Activated CD4-positive, alpha-beta T cell treated with anti-CD3 and anti-CD28 coated beads for 36 hours (primary cell): Measurements from ENCODE around the gene PCNX2. TPM values are rescaled to one million over a fixed set of nuclear protein-coding genes. Genes with fewer than 3 reads are reported as not detected.
"Not testable (repeated sequence)": the region's sequence is repeated elsewhere in the genome, so short reads cannot be mapped to it uniquely, and the experiment has no call there.

Source experiments
- ATAC-seq: fragments of 200-7000 bp; cut with Tn5 transposase; one replicate; pipeline ENCODE4 v1.10.0; 2021; ENCODE audit warnings: mild to moderate bottlenecking, moderate library complexity
- CTCF ChIA-PET: fragments of 350-600 bp; sonication (Branson Sonifier 250); formaldehyde crosslinking; loops from one replicate; lab custom pipeline; 2021; ENCODE audit warnings: antibody characterized with exemption; lab: Charles Lee
- POLR2A ChIA-PET: fragments of 350-600 bp; sonication (Branson Sonifier 250); formaldehyde crosslinking; loops from one replicate; lab custom pipeline; 2021; ENCODE audit warnings: antibody characterized with exemption, inconsistent platforms; lab: Charles Lee
- DNase-seq: peaks from one replicate; pipeline ENCODE4 v3.0.0-alpha.2; 2020
- H3K27ac Mint-ChIP-seq: one replicate; pipeline ENCODE4 v1.8.0; 2021; ENCODE audit warnings: mixed read lengths
- H3K27me3 Mint-ChIP-seq: one replicate; pipeline ENCODE4 v1.8.0; 2021; ENCODE audit warnings: mixed read lengths
- H3K36me3 Mint-ChIP-seq: one replicate; pipeline ENCODE4 v1.8.0; 2021; ENCODE audit warnings: low read depth, mixed read lengths
- H3K4me1 Mint-ChIP-seq: one replicate; pipeline ENCODE4 v1.8.0; 2021; ENCODE audit warnings: mixed read lengths
- H3K4me3 Mint-ChIP-seq: one replicate; pipeline ENCODE4 v1.8.0; 2021; ENCODE audit warnings: mild to moderate bottlenecking, moderate library complexity, mixed read lengths
- H3K9me3 Mint-ChIP-seq: one replicate; pipeline ENCODE4 v1.8.0; 2021; ENCODE audit warnings: low read depth, mixed read lengths
- intact Hi-C, 2 experiments: fragments of 100-400 bp; cut with DNase I in 1 of 2; cut with micrococcal nuclease in 1 of 2; formaldehyde crosslinking; loops; one replicate each; pipeline versions ENCODE4 v1.14.2 to v1.15.1; 2022 to 2024; cut with DNase I, micrococcal nuclease
- total RNA-seq, 2 experiments: library from RNA; stranded (reverse); gene quantifications; one replicate each; pipeline ENCODE4 v1.2.3, GENCODE V29; 2021

PCNX2 gene
- total RNA-seq, 2 experiments from 2014 or later = 14.7 to 18.1 TPM

DNA sequence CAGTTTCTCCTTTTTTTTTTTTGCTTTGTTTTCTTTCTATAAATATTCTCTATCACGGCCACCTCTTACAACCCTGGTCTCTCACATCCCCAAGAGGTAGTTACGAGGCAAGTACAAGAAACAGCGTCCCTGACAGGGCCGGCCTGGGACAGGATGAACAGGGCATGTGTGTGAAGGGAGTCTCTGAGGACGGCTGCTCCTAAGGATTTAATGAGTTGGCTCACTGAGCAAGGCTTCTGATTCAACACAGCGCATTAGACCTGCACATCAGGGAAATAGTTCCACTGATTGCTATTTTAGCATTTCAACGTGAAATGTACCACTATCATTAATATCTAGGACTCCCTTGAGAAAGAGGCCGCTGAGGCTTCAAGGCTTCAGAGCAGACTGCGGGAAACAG lies 291.1 kb downstream of the PCNX2 start:
- Mint-ChIP-seq H3K27me3 (no peaks in the 10 kb centered on the region), H3K27ac (no peak overlapping the region), H3K9me3 (peaks cover 3% of the 10 kb centered on the region), H3K4me3 (no peak overlapping the region), H3K4me1 (no peaks in the 10 kb centered on the region), H3K36me3 (peaks cover 30% of the 10 kb centered on the region)
- ChIA-PET POLR2A (no interaction called here), CTCF (no interaction called here)
- DNase-seq = no peak
- ATAC-seq = no peak
- intact Hi-C loops = no loop called here

- H3K4me1 Mint-ChIP-seq, H3K9me3 Mint-ChIP-seq, POLR2A ChIA-PET, H3K27me3 Mint-ChIP-seq, intact Hi-C loops, CTCF ChIA-PET, H3K27ac Mint-ChIP-seq, ATAC-seq, H3K4me3 Mint-ChIP-seq, DNase-seq: not testable (repeated sequence)
- H3K36me3 Mint-ChIP-seq = peaks cover 35% of the 10 kb centered on the region
Observed at GRCh38 chr1:233003638-233004037, 291.9 kb downstream of the PCNX2 start.

DNA sequence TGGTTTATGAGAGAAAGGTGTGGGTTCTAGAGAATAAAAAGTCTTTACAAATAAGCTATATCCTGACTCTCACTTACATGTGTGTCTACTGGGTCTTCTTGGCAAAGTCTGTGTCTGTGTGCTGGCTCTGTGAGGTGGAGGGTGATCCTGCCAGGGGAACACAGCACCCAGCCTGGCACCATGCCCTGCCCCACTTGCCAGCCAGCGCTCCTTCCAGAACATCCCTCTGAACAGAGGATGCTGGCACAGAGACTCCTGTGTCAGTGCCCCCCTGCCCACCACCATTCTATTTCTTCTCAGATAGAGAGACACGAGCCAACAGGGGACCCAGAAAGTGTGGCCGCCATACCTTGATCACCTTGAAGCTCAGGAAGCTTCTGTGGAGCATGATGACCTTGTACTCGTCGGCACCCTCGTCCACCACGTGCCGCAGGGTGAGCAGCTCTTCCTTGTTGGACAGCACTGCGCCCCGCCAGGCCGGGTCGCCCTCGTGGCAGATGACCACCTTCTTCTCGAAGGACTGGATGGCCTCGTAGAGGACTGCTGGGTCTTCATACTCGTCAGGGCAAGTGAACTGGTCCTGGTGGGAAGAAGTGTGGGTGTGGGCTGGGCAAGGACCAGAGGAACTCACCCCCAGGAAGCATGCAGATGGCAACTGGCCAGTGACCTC lies 295.4 kb downstream of the PCNX2 start:
- DNase-seq (no peak), ATAC-seq (no peak)
- H3K27me3 Mint-ChIP-seq = no peaks in the 10 kb centered on the region
- intact Hi-C loops = no loop called here
- ChIA-PET POLR2A (no interaction called here), CTCF (interaction anchor here (0.6 kb wide), 3 partner anchors 176 to 1139 kb away, joined by 3 to 4 read pairs (median 3); no protein-coding TSS in a partner anchor)
- no peaks in the 10 kb centered on the region for H3K4me1 Mint-ChIP-seq
- peaks cover 59% of the 10 kb centered on the region for H3K36me3 Mint-ChIP-seq
- peaks cover 3% of the 10 kb centered on the region for H3K9me3 Mint-ChIP-seq
- no peak overlapping the region for H3K4me3 Mint-ChIP-seq
- no peak overlapping the region for H3K27ac Mint-ChIP-seq

DNA sequence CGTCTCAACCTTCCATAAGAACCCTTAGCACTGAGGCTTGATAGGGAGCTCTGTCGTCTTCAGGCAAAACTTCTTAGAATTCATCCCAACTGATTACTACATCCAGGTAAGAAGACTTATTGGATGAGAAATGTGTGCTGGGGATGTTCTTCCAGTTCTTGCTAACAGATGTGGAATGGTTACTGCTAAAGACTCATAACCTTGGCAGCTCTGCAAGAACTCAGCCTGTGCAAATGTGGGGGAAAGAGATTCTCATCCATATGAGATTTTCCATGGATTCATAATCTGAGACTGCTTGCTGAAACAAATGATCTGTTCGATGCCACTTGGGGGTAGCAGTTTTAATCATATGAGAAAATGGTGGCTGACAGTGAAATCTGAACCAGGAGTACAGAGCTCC lies 296.9 kb downstream of the PCNX2 start:
- Mint-ChIP-seq H3K27ac (no peak overlapping the region), H3K9me3 (peaks cover 17% of the 10 kb centered on the region), H3K27me3 (no peaks in the 10 kb centered on the region), H3K4me1 (no peaks in the 10 kb centered on the region), H3K36me3 (peaks cover 71% of the 10 kb centered on the region), H3K4me3 (no peak overlapping the region)
- ChIA-PET CTCF (no interaction called here), POLR2A (no interaction called here)
- DNase-seq (no peak), ATAC-seq (no peak)
- intact Hi-C loops = no loop called here

DNA sequence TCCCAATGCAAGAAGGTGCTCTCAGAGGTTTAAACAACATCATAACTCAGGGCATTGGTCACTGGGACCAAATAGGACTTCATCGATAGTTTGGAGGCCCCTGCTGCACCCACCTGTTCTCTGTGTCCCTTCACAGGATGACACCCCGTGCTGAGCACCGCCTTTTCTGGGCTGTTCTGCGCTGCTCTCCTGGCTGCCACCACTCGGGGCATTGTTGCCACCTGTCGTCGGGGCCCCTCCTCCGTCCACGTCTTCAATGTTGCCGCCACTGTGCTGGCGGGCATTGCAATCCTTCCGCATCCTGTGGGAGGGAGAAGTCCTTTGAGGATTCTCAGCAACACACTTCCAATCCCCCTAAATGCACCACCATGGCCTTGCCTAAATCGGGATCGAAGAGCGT lies 297.4 kb downstream of the PCNX2 start:
- ATAC-seq = no peak
- ChIA-PET CTCF (no interaction called here), POLR2A (no interaction called here)
- Mint-ChIP-seq H3K4me3 (no peak overlapping the region), H3K9me3 (peaks cover 21% of the 10 kb centered on the region), H3K36me3 (peaks cover 75% of the 10 kb centered on the region), H3K27ac (no peak overlapping the region), H3K4me1 (no peaks in the 10 kb centered on the region), H3K27me3 (no peaks in the 10 kb centered on the region)
- intact Hi-C loops = no loop called here
- DNase-seq = no peak

DNA sequence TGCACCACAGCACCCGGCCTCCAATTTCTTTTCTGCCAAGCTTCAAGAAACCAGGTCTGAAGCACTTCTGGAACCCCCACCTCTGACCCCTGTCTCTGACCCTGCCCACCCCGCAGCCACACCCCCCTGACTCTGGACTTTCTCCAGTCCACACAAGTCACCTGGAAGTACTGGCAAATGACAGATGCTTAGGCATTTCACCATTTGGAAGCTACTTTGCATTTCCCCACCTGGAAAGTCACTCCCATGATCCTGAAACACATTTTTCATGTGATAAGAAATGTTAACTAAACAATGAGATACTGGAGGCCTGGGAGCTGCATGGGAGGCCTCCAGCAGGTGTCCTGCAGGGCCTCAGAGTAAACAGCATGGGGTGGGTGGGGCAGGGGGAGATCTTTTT lies 299.4 kb downstream of the PCNX2 start:
- ATAC-seq (no peak), DNase-seq (no peak)
- ChIA-PET CTCF (no interaction called here), POLR2A (no interaction called here)
- Mint-ChIP-seq H3K36me3 (peaks cover 77% of the 10 kb centered on the region), H3K4me3 (no peak overlapping the region), H3K9me3 (peaks cover 21% of the 10 kb centered on the region), H3K27ac (no peak overlapping the region), H3K27me3 (no peaks in the 10 kb centered on the region), H3K4me1 (no peaks in the 10 kb centered on the region)
- intact Hi-C loops = no loop called here

- H3K27me3 Mint-ChIP-seq = no peaks in the 10 kb centered on the region
- no peak overlapping the region for H3K4me3 Mint-ChIP-seq
- H3K27ac Mint-ChIP-seq = no peak overlapping the region
- no peak for ATAC-seq
- no peaks in the 10 kb centered on the region for H3K4me1 Mint-ChIP-seq
- intact Hi-C loops = no loop called here
- CTCF ChIA-PET = no interaction called here
- H3K36me3 Mint-ChIP-seq = peaks cover 73% of the 10 kb centered on the region
- POLR2A ChIA-PET = no interaction called here
- H3K9me3 Mint-ChIP-seq = peaks cover 21% of the 10 kb centered on the region
- DNase-seq = no peak
Observed at GRCh38 chr1:232995189-232995588, 300.3 kb downstream of the PCNX2 start.

DNA sequence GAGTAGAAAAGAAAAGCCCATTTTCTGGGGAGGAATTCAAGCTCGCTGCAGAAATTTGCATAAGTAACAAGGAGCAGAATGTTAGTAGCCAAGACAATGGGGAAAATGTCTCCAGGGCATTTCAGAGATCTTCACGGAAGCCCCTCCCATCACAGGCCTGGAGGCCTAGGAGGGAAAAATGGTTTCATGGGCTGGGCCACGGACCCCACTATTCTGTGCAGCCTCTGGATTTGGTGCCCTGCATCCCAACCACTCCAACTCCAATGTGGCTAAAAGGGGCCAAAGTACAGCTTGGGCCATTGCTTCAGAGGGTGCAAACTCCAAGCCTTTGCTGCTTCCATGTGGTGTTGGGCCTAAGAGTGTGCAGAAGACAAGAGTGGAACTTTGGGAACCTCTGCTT lies 302.0 kb downstream of the PCNX2 start:
- Mint-ChIP-seq H3K4me3 (no peak overlapping the region), H3K27me3 (no peaks in the 10 kb centered on the region), H3K9me3 (peaks cover 21% of the 10 kb centered on the region), H3K36me3 (peaks cover 63% of the 10 kb centered on the region), H3K27ac (no peak overlapping the region), H3K4me1 (no peaks in the 10 kb centered on the region)
- ChIA-PET POLR2A (no interaction called here), CTCF (no interaction called here)
- ATAC-seq (no peak), DNase-seq (no peak)
- intact Hi-C loops = no loop called here

- Mint-ChIP-seq H3K4me1 (no peaks in the 10 kb centered on the region), H3K27me3 (no peaks in the 10 kb centered on the region), H3K27ac (no peak overlapping the region), H3K4me3 (no peak overlapping the region), H3K36me3 (peaks cover 51% of the 10 kb centered on the region), H3K9me3 (peaks cover 21% of the 10 kb centered on the region)
- ATAC-seq (no peak), DNase-seq (no peak)
- ChIA-PET CTCF (no interaction called here), POLR2A (interaction anchor here (0.7 kb wide), 1 partner anchor 304 kb away, joined by 3 read pairs; no protein-coding TSS in a partner anchor)
- intact Hi-C loops = no loop called here
Observed at GRCh38 chr1:232992227-232992626, 303.3 kb downstream of the PCNX2 start.

DNA sequence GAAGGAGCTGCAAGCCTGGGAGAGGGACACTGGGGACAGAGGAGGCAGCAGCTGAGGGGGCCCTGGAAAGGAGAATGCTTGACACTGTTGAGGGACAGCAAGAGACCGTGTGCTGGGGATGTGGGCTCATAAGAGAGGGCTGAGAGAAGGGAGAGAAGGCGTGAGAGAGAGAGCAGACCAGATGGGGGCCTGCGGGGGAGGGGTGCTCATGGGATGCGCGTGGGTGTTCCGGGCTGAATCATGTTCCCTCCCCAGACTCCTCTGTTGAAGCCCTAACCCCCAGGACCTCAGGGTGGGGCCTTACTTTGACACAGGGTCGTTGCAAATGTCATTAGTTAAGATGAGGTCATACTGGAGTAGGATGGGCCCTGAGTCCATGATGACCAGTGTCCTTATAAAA lies 304.3 kb downstream of the PCNX2 start:
- Mint-ChIP-seq H3K4me3 (no peak overlapping the region), H3K9me3 (peaks cover 21% of the 10 kb centered on the region), H3K36me3 (peaks cover 42% of the 10 kb centered on the region), H3K27ac (no peak overlapping the region), H3K27me3 (no peaks in the 10 kb centered on the region), H3K4me1 (no peaks in the 10 kb centered on the region)
- intact Hi-C loops = no loop called here
- ChIA-PET POLR2A (no interaction called here), CTCF (no interaction called here)
- DNase-seq (no peak), ATAC-seq (no peak)

DNA sequence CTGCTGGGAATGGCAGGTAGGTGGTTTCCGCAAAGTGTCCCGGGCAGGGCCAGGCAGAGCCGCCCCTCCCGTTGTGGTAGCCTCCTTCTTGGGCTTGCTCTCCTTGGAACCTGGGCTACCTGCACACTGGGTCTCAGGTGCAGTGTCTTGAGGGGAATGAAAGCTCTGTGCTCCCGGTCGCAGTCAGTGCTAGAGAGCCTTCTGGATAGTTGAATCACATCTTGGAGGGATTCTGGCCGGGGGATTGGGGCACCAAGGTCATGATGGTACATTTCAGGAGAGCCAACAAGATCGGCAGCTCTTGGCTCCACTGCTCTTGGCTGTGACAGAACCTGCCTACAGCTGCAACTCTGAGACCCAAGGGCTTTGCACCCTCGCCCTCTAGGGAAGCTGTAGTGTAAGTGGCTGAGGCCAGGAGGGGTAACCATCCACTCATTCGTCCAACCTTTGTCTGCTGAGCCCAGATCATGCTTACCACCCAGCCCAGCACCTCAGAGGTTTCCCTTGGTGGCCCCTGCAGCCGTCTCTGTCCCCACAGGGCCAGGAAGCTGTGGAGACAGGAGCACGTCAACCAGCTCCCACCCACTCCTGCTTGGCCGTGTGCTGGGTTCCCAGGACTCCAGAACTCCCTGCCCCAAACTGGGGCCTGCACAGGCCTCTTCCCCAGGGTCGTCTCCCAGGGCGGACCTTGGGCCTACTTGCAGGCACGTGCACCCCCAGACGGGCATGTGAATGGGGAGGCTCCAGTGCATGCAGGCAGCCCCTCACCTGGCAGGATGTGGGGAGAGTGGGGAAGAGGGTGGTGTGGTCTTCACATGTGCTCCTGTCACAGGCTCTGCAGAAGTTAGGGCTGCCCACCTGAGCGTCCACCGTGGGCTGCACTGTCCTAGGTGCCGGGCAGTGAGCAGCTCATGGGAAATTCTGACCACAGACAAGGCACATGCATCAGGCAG lies 305.1 kb downstream of the PCNX2 start:
- POLR2A ChIA-PET = no interaction called here
- Mint-ChIP-seq H3K4me1 (no peaks in the 10 kb centered on the region), H3K9me3 (peaks cover 21% of the 10 kb centered on the region), H3K27ac (no peak overlapping the region), H3K4me3 (no peak overlapping the region), H3K36me3 (peaks cover 37% of the 10 kb centered on the region), H3K27me3 (no peaks in the 10 kb centered on the region)
- CTCF ChIA-PET = no interaction called here
- no peak for ATAC-seq
- intact Hi-C loops = no loop called here
- no peak for DNase-seq

GRCh38 chr1:232988572-232989040 lies 306.9 kb downstream of the PCNX2 start:
- Mint-ChIP-seq H3K27me3 (no peaks in the 10 kb centered on the region), H3K9me3 (peaks cover 7% of the 10 kb centered on the region), H3K27ac (no peak overlapping the region), H3K36me3 (peaks cover 22% of the 10 kb centered on the region), H3K4me3 (no peak overlapping the region), H3K4me1 (no peaks in the 10 kb centered on the region)
- ChIA-PET POLR2A (no interaction called here), CTCF (no interaction called here)
- intact Hi-C loops = no loop called here
- no peak for DNase-seq
- ATAC-seq = no peak
